HEK293 (cell line): ENCODE data around the gene THTPA.

ENCODE experiments used
- CTCF ChIA-PET: fragments of 350-600 bp; formaldehyde crosslinking; extraction: SDS; loops from one replicate; lab custom pipeline; 2021; ENCODE audit warnings: antibody characterized with exemption; lab: Yijun Ruan, JAX
- POLR2A ChIA-PET: fragments of 300-600 bp; formaldehyde crosslinking; extraction: SDS; loops from one replicate; lab custom pipeline; 2020; ENCODE audit warnings: antibody characterized with exemption, inconsistent platforms; lab: Yijun Ruan, JAX
- H3K27ac ChIP-seq: fragments of 200-500 bp; sonication (Bioruptor generic); 2 replicates; pipeline ENCODE4 v1.5.1; 2014; ENCODE audit warnings: low read depth, low read length, control low read depth, inconsistent platforms; ENCODE audit errors: extremely low read depth
- H3K36me3 ChIP-seq, 2 experiments: fragments of 200-500 bp in 1 of 2; sonication (Bioruptor generic) in 1 of 2; 1 replicate in 1 of 2; 2 replicates in 1 of 2; pipeline ENCODE4 v1.5.1; 2014 to 2017; ENCODE audit warnings: inconsistent platforms in 2 of 2, low read length in 2 of 2; ENCODE audit not compliant: control insufficient read depth in 2 of 2, insufficient read depth in 1 of 2
- H3K4me1 ChIP-seq: fragments of 200-500 bp; sonication (Bioruptor generic); 2 replicates; pipeline ENCODE4 v1.5.1; 2014; ENCODE audit warnings: mild to moderate bottlenecking, low read length, inconsistent platforms; ENCODE audit not compliant: control insufficient read depth, insufficient read depth
- H3K4me3 ChIP-seq: 2 replicates; pipeline ENCODE4 v1.5.1; 2011; ENCODE audit warnings: low read depth, mild to moderate bottlenecking, control low read depth, low read length, moderate library complexity
- H3K9me3 ChIP-seq: fragments of 200-500 bp; sonication (Bioruptor generic); 2 replicates; pipeline ENCODE4 v1.5.1; 2014; ENCODE audit warnings: low read depth, low read length, inconsistent platforms; ENCODE audit not compliant: control insufficient read depth, insufficient read depth
- BCL11A ChIP-seq: fragments of 450-650 bp; formaldehyde crosslinking; IDR thresholded peaks from 2 replicates; pipeline ENCODE4 v1.5.1; 2016; ENCODE audit warnings: low read depth, missing biosample characterization, missing genetic modification characterization
- INSM2 ChIP-seq: fragments of 450-650 bp; formaldehyde crosslinking; IDR thresholded peaks from 2 replicates; pipeline ENCODE4 v1.5.1; 2016; ENCODE audit warnings: missing biosample characterization, missing genetic modification characterization
- SP3 ChIP-seq: fragments of 450-650 bp; formaldehyde crosslinking; IDR thresholded peaks from 2 replicates; pipeline ENCODE4 v1.5.1; 2016; ENCODE audit warnings: missing biosample characterization, missing genetic modification characterization
- TSHZ1 ChIP-seq: fragments of 450-650 bp; formaldehyde crosslinking; IDR thresholded peaks from 2 replicates; pipeline ENCODE4 v1.5.1; 2016; ENCODE audit warnings: missing biosample characterization, missing genetic modification characterization, borderline replicate concordance
- ZNF19 ChIP-seq: fragments of 450-650 bp; formaldehyde crosslinking; IDR thresholded peaks from 2 replicates; pipeline ENCODE4; 2016; ENCODE audit warnings: missing biosample characterization, missing genetic modification characterization, low read depth
- ZNF214 ChIP-seq: fragments of 450-650 bp; formaldehyde crosslinking; IDR thresholded peaks from 2 replicates; pipeline ENCODE4 v1.5.1; 2017; ENCODE audit warnings: missing biosample characterization, mild to moderate bottlenecking, missing genetic modification characterization, borderline replicate concordance
- ZNF518A ChIP-seq: fragments of 450-650 bp; formaldehyde crosslinking; conservative IDR thresholded peaks from 2 replicates; pipeline ENCODE4 v1.5.1; 2016; ENCODE audit warnings: low read depth, missing biosample characterization, missing genetic modification characterization
- ZNF596 ChIP-seq: fragments of 450-650 bp; IDR thresholded peaks from 2 replicates; pipeline ENCODE4 v1.5.0; 2018; ENCODE audit warnings: missing biosample characterization, mild to moderate bottlenecking, missing genetic modification characterization, moderate library complexity
- ZNF670 ChIP-seq: fragments of 450-650 bp; formaldehyde crosslinking; IDR thresholded peaks from 2 replicates; pipeline ENCODE4 v1.5.1; 2016; ENCODE audit warnings: missing biosample characterization, missing genetic modification characterization, low read depth
- ZSCAN18 ChIP-seq: fragments of 450-650 bp; formaldehyde crosslinking; IDR thresholded peaks from 2 replicates; pipeline ENCODE4 v1.5.1; 2016; ENCODE audit warnings: missing biosample characterization, missing genetic modification characterization
- ZSCAN23 ChIP-seq: fragments of 450-650 bp; formaldehyde crosslinking; IDR thresholded peaks from 2 replicates; pipeline ENCODE4 v1.5.1; 2016; ENCODE audit warnings: missing biosample characterization, missing genetic modification characterization
- TF ChIP-seq, protein P1 (sequence below): fragments of 450-650 bp; formaldehyde crosslinking; IDR thresholded peaks from 2 replicates; pipeline ENCODE4 v1.5.1; 2016; ENCODE audit warnings: missing biosample characterization, missing genetic modification characterization, low read depth
- TF ChIP-seq, protein P2 (sequence below): fragments of 450-650 bp; formaldehyde crosslinking; optimal IDR thresholded peaks from 2 replicates; pipeline ENCODE3; 2016; ENCODE audit warnings: missing biosample characterization, mild to moderate bottlenecking, missing genetic modification characterization
- TF ChIP-seq, protein P3 (sequence below): fragments of 450-650 bp; formaldehyde crosslinking; IDR thresholded peaks from 2 replicates; pipeline ENCODE4 v1.5.1; 2016; ENCODE audit warnings: missing biosample characterization, missing genetic modification characterization, borderline replicate concordance

The THTPA gene

GRCh38 chr14:23538050-23538718 lies 17.9 kb upstream of the THTPA start:
- H3K4me3 ChIP-seq: no peak overlapping the region
- H3K9me3 ChIP-seq: no peaks in the 10 kb centered on the region
- ChIA-PET CTCF (interaction anchor here (0.6 to 3.2 kb wide), 14 partner anchors 8 to 1314 kb away, joined by 3 to 21 read pairs (median 6); no protein-coding TSS in a partner anchor), POLR2A (interaction anchor here (0.6 to 1.6 kb wide), 4 partner anchors 10 to 763 kb away, joined by 3 to 5 read pairs (median 4); no protein-coding TSS in a partner anchor)
- no peak overlapping the region for H3K27ac ChIP-seq
- peaks cover 0 to 12% of the 10 kb centered on the region in 2 experiments; a peak in 2 of 3 replicates for H3K36me3 ChIP-seq
- peaks cover 5% of the 10 kb centered on the region for H3K4me1 ChIP-seq
- TF ChIP-seq BCL11A (no peak), ZNF518A (tag by site-specific recombination) (no peak), ZNF214 (no peak), INSM2 (tag by site-specific recombination) (no peak), ZSCAN23 (tag by site-specific recombination) (no peak), ZNF596 (no peak), ZSCAN18 (no peak), TSHZ1 (tag by site-specific recombination) (no peak), SP3 (tag by site-specific recombination) (no peak), ZNF670 (tag by site-specific recombination) (no peak), ZNF19 (tag by site-specific recombination) (no peak)
- TF ChIP-seq, protein P1, sequence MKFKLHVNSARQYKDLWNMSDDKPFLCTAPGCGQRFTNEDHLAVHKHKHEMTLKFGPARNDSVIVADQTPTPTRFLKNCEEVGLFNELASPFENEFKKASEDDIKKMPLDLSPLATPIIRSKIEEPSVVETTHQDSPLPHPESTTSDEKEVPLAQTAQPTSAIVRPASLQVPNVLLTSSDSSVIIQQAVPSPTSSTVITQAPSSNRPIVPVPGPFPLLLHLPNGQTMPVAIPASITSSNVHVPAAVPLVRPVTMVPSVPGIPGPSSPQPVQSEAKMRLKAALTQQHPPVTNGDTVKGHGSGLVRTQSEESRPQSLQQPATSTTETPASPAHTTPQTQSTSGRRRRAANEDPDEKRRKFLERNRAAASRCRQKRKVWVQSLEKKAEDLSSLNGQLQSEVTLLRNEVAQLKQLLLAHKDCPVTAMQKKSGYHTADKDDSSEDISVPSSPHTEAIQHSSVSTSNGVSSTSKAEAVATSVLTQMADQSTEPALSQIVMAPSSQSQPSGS: no peak
- TF ChIP-seq, protein P2, sequence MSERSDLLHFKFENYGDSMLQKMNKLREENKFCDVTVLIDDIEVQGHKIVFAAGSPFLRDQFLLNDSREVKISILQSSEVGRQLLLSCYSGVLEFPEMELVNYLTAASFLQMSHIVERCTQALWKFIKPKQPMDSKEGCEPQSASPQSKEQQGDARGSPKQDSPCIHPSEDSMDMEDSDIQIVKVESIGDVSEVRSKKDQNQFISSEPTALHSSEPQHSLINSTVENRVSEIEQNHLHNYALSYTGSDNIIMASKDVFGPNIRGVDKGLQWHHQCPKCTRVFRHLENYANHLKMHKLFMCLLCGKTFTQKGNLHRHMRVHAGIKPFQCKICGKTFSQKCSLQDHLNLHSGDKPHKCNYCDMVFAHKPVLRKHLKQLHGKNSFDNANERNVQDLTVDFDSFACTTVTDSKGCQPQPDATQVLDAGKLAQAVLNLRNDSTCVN: no peak
- TF ChIP-seq, protein P3, sequence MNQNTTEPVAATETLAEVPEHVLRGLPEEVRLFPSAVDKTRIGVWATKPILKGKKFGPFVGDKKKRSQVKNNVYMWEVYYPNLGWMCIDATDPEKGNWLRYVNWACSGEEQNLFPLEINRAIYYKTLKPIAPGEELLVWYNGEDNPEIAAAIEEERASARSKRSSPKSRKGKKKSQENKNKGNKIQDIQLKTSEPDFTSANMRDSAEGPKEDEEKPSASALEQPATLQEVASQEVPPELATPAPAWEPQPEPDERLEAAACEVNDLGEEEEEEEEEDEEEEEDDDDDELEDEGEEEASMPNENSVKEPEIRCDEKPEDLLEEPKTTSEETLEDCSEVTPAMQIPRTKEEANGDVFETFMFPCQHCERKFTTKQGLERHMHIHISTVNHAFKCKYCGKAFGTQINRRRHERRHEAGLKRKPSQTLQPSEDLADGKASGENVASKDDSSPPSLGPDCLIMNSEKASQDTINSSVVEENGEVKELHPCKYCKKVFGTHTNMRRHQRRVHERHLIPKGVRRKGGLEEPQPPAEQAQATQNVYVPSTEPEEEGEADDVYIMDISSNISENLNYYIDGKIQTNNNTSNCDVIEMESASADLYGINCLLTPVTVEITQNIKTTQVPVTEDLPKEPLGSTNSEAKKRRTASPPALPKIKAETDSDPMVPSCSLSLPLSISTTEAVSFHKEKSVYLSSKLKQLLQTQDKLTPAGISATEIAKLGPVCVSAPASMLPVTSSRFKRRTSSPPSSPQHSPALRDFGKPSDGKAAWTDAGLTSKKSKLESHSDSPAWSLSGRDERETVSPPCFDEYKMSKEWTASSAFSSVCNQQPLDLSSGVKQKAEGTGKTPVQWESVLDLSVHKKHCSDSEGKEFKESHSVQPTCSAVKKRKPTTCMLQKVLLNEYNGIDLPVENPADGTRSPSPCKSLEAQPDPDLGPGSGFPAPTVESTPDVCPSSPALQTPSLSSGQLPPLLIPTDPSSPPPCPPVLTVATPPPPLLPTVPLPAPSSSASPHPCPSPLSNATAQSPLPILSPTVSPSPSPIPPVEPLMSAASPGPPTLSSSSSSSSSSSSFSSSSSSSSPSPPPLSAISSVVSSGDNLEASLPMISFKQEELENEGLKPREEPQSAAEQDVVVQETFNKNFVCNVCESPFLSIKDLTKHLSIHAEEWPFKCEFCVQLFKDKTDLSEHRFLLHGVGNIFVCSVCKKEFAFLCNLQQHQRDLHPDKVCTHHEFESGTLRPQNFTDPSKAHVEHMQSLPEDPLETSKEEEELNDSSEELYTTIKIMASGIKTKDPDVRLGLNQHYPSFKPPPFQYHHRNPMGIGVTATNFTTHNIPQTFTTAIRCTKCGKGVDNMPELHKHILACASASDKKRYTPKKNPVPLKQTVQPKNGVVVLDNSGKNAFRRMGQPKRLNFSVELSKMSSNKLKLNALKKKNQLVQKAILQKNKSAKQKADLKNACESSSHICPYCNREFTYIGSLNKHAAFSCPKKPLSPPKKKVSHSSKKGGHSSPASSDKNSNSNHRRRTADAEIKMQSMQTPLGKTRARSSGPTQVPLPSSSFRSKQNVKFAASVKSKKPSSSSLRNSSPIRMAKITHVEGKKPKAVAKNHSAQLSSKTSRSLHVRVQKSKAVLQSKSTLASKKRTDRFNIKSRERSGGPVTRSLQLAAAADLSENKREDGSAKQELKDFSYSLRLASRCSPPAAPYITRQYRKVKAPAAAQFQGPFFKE (tag by site-specific recombination): no peak
